ENCODE measurements around the gene XXYLT1.

- TF ChIP-seq POLR2A (IDR thresholded peaks at IDR 0.05): no peak
- TF ChIP-seq, protein P1, sequence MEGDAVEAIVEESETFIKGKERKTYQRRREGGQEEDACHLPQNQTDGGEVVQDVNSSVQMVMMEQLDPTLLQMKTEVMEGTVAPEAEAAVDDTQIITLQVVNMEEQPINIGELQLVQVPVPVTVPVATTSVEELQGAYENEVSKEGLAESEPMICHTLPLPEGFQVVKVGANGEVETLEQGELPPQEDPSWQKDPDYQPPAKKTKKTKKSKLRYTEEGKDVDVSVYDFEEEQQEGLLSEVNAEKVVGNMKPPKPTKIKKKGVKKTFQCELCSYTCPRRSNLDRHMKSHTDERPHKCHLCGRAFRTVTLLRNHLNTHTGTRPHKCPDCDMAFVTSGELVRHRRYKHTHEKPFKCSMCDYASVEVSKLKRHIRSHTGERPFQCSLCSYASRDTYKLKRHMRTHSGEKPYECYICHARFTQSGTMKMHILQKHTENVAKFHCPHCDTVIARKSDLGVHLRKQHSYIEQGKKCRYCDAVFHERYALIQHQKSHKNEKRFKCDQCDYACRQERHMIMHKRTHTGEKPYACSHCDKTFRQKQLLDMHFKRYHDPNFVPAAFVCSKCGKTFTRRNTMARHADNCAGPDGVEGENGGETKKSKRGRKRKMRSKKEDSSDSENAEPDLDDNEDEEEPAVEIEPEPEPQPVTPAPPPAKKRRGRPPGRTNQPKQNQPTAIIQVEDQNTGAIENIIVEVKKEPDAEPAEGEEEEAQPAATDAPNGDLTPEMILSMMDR (IDR thresholded peaks at IDR 0.05): no peak
Measured at GRCh38 chr3:195085356-195086130, 185.4 kb downstream of the XXYLT1 start.
